HG03045 (cell line): ENCODE results near the gene ATP9A.
"Not testable (repeated sequence)": the region's sequence is repeated elsewhere in the genome, so short reads cannot be mapped to it uniquely, and the experiment has no call there.

Source experiments
- ATAC-seq: cut with Tn5 transposase; IDR thresholded peaks from one replicate; pipeline ENCODE4 v1.9.1; 2021; ENCODE audit warnings: mild to moderate bottlenecking, moderate library complexity; ENCODE audit not compliant: unreplicated experiment

ATP9A gene

GRCh38 chr20:51661609-51662178, 106.5 kb downstream of the ATP9A start:
- no peak for ATAC-seq

GRCh38 chr20:51660672-51661608, 107.2 kb downstream of the ATP9A start:
- no peak for ATAC-seq

GRCh38 chr20:51659491-51660050, 108.6 kb downstream of the ATP9A start:
- no peak for ATAC-seq

- ATAC-seq, result no peak
Observed at GRCh38 chr20:51656726-51657260, 111.4 kb downstream of the ATP9A start.

GRCh38 chr20:51656089-51656488, 112.1 kb downstream of the ATP9A start:
- ATAC-seq, result not testable (repeated sequence)

- no peak for ATAC-seq
Observed at GRCh38 chr20:51654495-51654894, 113.7 kb downstream of the ATP9A start.

GRCh38 chr20:51654060-51654459, 114.1 kb downstream of the ATP9A start:
- no peak for ATAC-seq

GRCh38 chr20:51653226-51653625, 115.0 kb downstream of the ATP9A start:
- ATAC-seq, result no peak

- ATAC-seq, result no peak
Observed at GRCh38 chr20:51651921-51652549, 116.2 kb downstream of the ATP9A start.

- ATAC-seq, result no peak
Observed at GRCh38 chr20:51650685-51651134, 117.5 kb downstream of the ATP9A start.

GRCh38 chr20:51648571-51648947, 119.6 kb downstream of the ATP9A start:
- ATAC-seq, result no peak

GRCh38 chr20:51647674-51648570, 120.3 kb downstream of the ATP9A start:
- no peak for ATAC-seq

GRCh38 chr20:51643810-51644209, 124.4 kb downstream of the ATP9A start:
- ATAC-seq, result not testable (repeated sequence)

- no peak for ATAC-seq
Observed at GRCh38 chr20:51643390-51643789, 124.8 kb downstream of the ATP9A start.

- ATAC-seq, result no peak
Observed at GRCh38 chr20:51641866-51642265, 126.3 kb downstream of the ATP9A start.

GRCh38 chr20:51640743-51641142, 127.4 kb downstream of the ATP9A start:
- no peak for ATAC-seq

- no peak for ATAC-seq
Observed at GRCh38 chr20:51639206-51639832, 128.9 kb downstream of the ATP9A start.

GRCh38 chr20:51637241-51637640, 130.9 kb downstream of the ATP9A start:
- ATAC-seq, result no peak

- ATAC-seq, result no peak
Observed at GRCh38 chr20:51636123-51636522, 132.1 kb downstream of the ATP9A start.

GRCh38 chr20:51635680-51636079, 132.5 kb downstream of the ATP9A start:
- no peak for ATAC-seq
